Epithelial cell of esophagus (primary cell): ENCODE results near the gene GJB4.

Experiments
- DNase-seq: peaks from one replicate; pipeline ENCODE4 v3.0.0; 2010; ENCODE audit warnings: low read depth
- H3K4me3 ChIP-seq: 2 replicates; pipeline ENCODE4 v1.5.1; 2011; ENCODE audit warnings: mild to moderate bottlenecking, low read length, control low read depth
- CTCF ChIP-seq: IDR thresholded peaks from 2 replicates; pipeline ENCODE4 v1.5.1; 2011; ENCODE audit warnings: low read depth, mild to moderate bottlenecking, low read length, control low read depth, inconsistent platforms; ENCODE audit not compliant: insufficient read depth; ENCODE audit errors: missing control alignments

The GJB4 gene

DNA sequence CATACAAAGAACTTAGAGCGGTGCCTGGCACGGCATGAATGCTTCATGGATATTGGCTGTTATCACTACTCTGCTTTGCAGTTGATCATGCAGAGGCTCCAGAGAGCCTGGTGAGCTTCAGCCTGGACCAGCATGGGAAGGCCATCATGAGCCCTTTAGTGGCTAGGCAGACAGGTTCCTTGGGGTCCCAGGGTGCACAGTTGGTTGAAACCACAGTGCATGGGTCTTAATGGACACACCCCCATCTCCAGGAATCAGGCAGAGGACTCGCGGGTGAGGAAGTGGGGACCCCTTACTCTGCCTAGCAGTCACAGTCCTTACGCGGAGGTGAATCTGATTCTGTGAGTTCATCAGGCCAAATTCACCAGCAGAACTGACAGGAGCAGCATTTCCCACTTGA lies 3.6 kb upstream of the GJB4 start:
- DNase-seq = peak; percentile 41
- H3K4me3 ChIP-seq = peak overlapping the region; percentile 54
- no peak for TF ChIP-seq CTCF

DNA sequence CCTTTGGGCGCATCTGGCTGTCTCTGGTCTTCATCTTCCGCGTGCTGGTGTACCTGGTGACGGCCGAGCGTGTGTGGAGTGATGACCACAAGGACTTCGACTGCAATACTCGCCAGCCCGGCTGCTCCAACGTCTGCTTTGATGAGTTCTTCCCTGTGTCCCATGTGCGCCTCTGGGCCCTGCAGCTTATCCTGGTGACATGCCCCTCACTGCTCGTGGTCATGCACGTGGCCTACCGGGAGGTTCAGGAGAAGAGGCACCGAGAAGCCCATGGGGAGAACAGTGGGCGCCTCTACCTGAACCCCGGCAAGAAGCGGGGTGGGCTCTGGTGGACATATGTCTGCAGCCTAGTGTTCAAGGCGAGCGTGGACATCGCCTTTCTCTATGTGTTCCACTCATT lies 2.2 kb upstream of the GJB4 start:
- TF ChIP-seq CTCF = no peak
- no peak for DNase-seq
- H3K4me3 ChIP-seq = no peak overlapping the region

- H3K4me3 ChIP-seq = no peak overlapping the region
- no peak for TF ChIP-seq CTCF
- peak; percentile 63 for DNase-seq
These were observed 789 bp upstream of the GJB4 start for GRCh38 chr1:34758751-34759150.

DNA sequence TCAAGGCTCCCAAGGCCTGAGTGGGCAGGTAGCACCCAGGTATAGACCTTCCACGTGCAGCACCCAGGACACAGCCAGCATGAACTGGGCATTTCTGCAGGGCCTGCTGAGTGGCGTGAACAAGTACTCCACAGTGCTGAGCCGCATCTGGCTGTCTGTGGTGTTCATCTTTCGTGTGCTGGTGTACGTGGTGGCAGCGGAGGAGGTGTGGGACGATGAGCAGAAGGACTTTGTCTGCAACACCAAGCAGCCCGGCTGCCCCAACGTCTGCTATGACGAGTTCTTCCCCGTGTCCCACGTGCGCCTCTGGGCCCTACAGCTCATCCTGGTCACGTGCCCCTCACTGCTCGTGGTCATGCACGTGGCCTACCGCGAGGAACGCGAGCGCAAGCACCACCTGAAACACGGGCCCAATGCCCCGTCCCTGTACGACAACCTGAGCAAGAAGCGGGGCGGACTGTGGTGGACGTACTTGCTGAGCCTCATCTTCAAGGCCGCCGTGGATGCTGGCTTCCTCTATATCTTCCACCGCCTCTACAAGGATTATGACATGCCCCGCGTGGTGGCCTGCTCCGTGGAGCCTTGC lies 1.7 kb downstream of the GJB4 start:
- DNase-seq = no peak
- TF ChIP-seq CTCF = no peak
- no peak overlapping the region for H3K4me3 ChIP-seq

GRCh38 chr1:34761776-34762307 lies 2.3 kb downstream of the GJB4 start:
- no peak for DNase-seq
- no peak overlapping the region for H3K4me3 ChIP-seq
- TF ChIP-seq CTCF = no peak

- no peak overlapping the region for H3K4me3 ChIP-seq
- DNase-seq = peak; percentile 72
- TF ChIP-seq CTCF = no peak
These were observed 3.1 kb downstream of the GJB4 start for GRCh38 chr1:34762474-34763141.
